SK-N-SH (cell line): ENCODE results near the gene GDPD2. TPM values are rescaled to one million over a fixed set of nuclear protein-coding genes. Genes with fewer than 3 reads are reported as not detected.

ENCODE experiments used
- CTCF ChIA-PET: fragments of 300-600, 350-600 bp; formaldehyde crosslinking; extraction: SDS; loops from one replicate; lab custom pipeline; 2021; lab: Yijun Ruan, JAX
- POLR2A ChIA-PET: fragments of 350-600 bp; sonication (Branson Sonifier 250); formaldehyde crosslinking; extraction: SDS; loops from one replicate; lab custom pipeline; 2020; ENCODE audit warnings: antibody characterized with exemption, inconsistent platforms; lab: Yijun Ruan, JAX
- DNase-seq: peaks from one replicate; pipeline ENCODE4 v3.0.0; 2012
- H2AFZ ChIP-seq: fragments of 200-600 bp; sonication (generic); 2 replicates; pipeline ENCODE4 v1.8.1; 2016; ENCODE audit warnings: antibody characterized with exemption, mild to moderate bottlenecking, low read depth
- H3F3A ChIP-seq: fragments of 200-600 bp; sonication (generic); replicated peaks from 2 replicates; pipeline ENCODE3; 2016; ENCODE audit warnings: antibody characterized with exemption, mild to moderate bottlenecking; ENCODE audit not compliant: insufficient read depth
- H3K27ac ChIP-seq, 2 experiments: fragments of 200-500 bp in 1 of 2; fragments of 200-600 bp in 1 of 2; sonication (Bioruptor generic) in 1 of 2; sonication (generic), shearing (Covaris generic) in 1 of 2; 2 replicates each; pipeline versions ENCODE4 v1.5.1 to v1.6.1; 2014 to 2016; ENCODE audit warnings: low read depth in 2 of 2, inconsistent platforms in 1 of 2, low read length in 1 of 2, mild to moderate bottlenecking in 1 of 2, mixed read lengths in 1 of 2
- H3K27me3 ChIP-seq: fragments of 200-600 bp; sonication (generic), shearing (Covaris generic); 2 replicates; pipeline ENCODE4 v1.6.1; 2016; ENCODE audit warnings: mixed run types; ENCODE audit not compliant: insufficient read depth
- H3K36me3 ChIP-seq, 2 experiments: fragments of 200-500 bp in 1 of 2; fragments of 200-600 bp in 1 of 2; sonication (Bioruptor generic) in 1 of 2; sonication (generic) in 1 of 2; replicated peaks in 1 of 2; 2 replicates each; pipeline versions ENCODE3 to v1.5.1; 2014 to 2016; ENCODE audit warnings: low read length in 1 of 2, mild to moderate bottlenecking in 1 of 2; ENCODE audit not compliant: insufficient read depth in 2 of 2, control insufficient read depth in 1 of 2
- H3K4me1 ChIP-seq, 2 experiments: fragments of 200-500 bp in 1 of 2; fragments of 200-600 bp in 1 of 2; sonication (Bioruptor generic) in 1 of 2; sonication (generic), shearing (Covaris generic) in 1 of 2; 2 replicates each; pipeline versions ENCODE4 v1.5.1 to v1.6.1; 2014 to 2016; ENCODE audit warnings: low read depth in 1 of 2, low read length in 1 of 2, mixed run types in 1 of 2; ENCODE audit not compliant: insufficient read depth in 2 of 2, control insufficient read depth in 1 of 2
- H3K4me2 ChIP-seq: fragments of 200-600 bp; sonication (generic), shearing (Covaris generic); 2 replicates; pipeline ENCODE4 v1.6.1; 2017; ENCODE audit warnings: mixed run types
- H3K4me3 ChIP-seq, 2 experiments: fragments of 200-500 bp in 1 of 2; fragments of 200-600 bp in 1 of 2; sonication (Bioruptor generic) in 1 of 2; sonication (generic), shearing (Covaris generic) in 1 of 2; 2 replicates each; pipeline versions ENCODE4 v1.5.1 to v1.8.1; 2014 to 2016; ENCODE audit warnings: low read depth in 2 of 2, inconsistent platforms in 1 of 2, low read length in 1 of 2, mild to moderate bottlenecking in 1 of 2, mixed read lengths in 1 of 2, moderate library complexity in 1 of 2
- H3K79me2 ChIP-seq: fragments of 200-600 bp; sonication (generic); 2 replicates; pipeline ENCODE4 v1.8.1; 2017; ENCODE audit warnings: mild to moderate bottlenecking; ENCODE audit not compliant: insufficient read depth
- H3K9ac ChIP-seq: fragments of 200-600 bp; sonication (generic); 2 replicates; pipeline ENCODE4 v1.6.1; 2017; ENCODE audit warnings: mixed run types
- H3K9me2 ChIP-seq: fragments of 200-600 bp; sonication (generic); 2 replicates; pipeline ENCODE4 v1.6.1; 2017; ENCODE audit warnings: mixed run types
- H3K9me3 ChIP-seq: fragments of 200-600 bp; sonication (generic); 2 replicates; pipeline ENCODE4 v1.6.1; 2017; ENCODE audit warnings: mixed run types, mild to moderate bottlenecking, moderate library complexity
- H4K20me1 ChIP-seq: fragments of 200-600 bp; sonication (generic); 2 replicates; pipeline ENCODE4 v1.6.1; 2017; ENCODE audit warnings: mild to moderate bottlenecking, mixed run types; ENCODE audit not compliant: insufficient read depth
- ELF1 ChIP-seq: IDR thresholded peaks from 2 replicates; pipeline ENCODE4 v1.4.0; 2012
- FOXJ3 ChIP-seq: sonication (generic); formaldehyde crosslinking; IDR thresholded peaks from 2 replicates; pipeline ENCODE4 v1.5.1; 2020; ENCODE audit warnings: mild to moderate bottlenecking, missing genetic modification reagents
- GABPA ChIP-seq: IDR thresholded peaks from 2 replicates; pipeline ENCODE4 v1.4.0; 2012; ENCODE audit warnings: low read depth, mild to moderate bottlenecking
- MEF2A ChIP-seq: IDR thresholded peaks from 2 replicates; pipeline ENCODE4 v1.4.0; 2012; ENCODE audit warnings: low read depth, borderline replicate concordance
- NFIC ChIP-seq: IDR thresholded peaks from 2 replicates; pipeline ENCODE4 v1.4.0; 2012; ENCODE audit warnings: borderline replicate concordance
- NRF1 ChIP-seq: IDR thresholded peaks from 2 replicates; pipeline ENCODE4 v1.6.1; 2012; ENCODE audit warnings: low read depth, mild to moderate bottlenecking, low read length
- POLR2AphosphoS5 ChIP-seq: IDR thresholded peaks from 2 replicates; pipeline ENCODE4 v1.6.1; 2012; ENCODE audit warnings: low read depth, low read length
- RCOR1 ChIP-seq: fragments of 150-350 bp; IDR thresholded peaks from 2 replicates; pipeline ENCODE4 v1.6.1; 2017; ENCODE audit warnings: antibody characterized with exemption, low read length
- REST ChIP-seq: IDR thresholded peaks from 2 replicates; pipeline ENCODE4 v1.6.1; 2012; ENCODE audit warnings: mild to moderate bottlenecking, low read depth, low read length, moderate library complexity
- RXRA ChIP-seq: IDR thresholded peaks from 2 replicates; pipeline ENCODE4 v1.4.0; 2012; ENCODE audit warnings: low read depth, mild to moderate bottlenecking, borderline replicate concordance
- SIN3A ChIP-seq: IDR thresholded peaks from 2 replicates; pipeline ENCODE4 v1.6.1; 2012; ENCODE audit warnings: low read depth, mild to moderate bottlenecking, low read length, moderate library complexity, borderline replicate concordance
- SMC3 ChIP-seq: IDR thresholded peaks from 2 replicates; pipeline ENCODE4 v1.6.1; 2012; ENCODE audit warnings: low read depth, low read length, improper control_type of control experiment
- TEAD4 ChIP-seq: IDR thresholded peaks from 2 replicates; pipeline ENCODE4 v1.4.0; 2012; ENCODE audit warnings: mild to moderate bottlenecking, borderline replicate concordance; ENCODE audit not compliant: insufficient read depth
- YY1 ChIP-seq: IDR thresholded peaks from 2 replicates; pipeline ENCODE4 v1.4.0; 2012; ENCODE audit warnings: low read depth, mild to moderate bottlenecking
- WGBS: methylation state at CpG from one replicate; pipeline ENCODE4 v1.1.6; 2017; ENCODE audit warnings: low lambda C conversion rate; 5-methylcytosine and 5-hydroxymethylcytosine counted together
- polyA plus RNA-seq, 3 experiments: library from polyadenylated mRNA; depleted of rRNA; stranded (reverse); fragments of >200 nt; gene quantifications; 2 replicates each; pipeline ENCODE4 v1.2.3, GENCODE V29; 2012

GDPD2 gene
- polyA plus RNA-seq, 1 of the 3 experiments (the other 2 are of a cell fraction), result 0.08 TPM

GRCh38 chrX:70466968-70467367 lies 43.9 kb downstream of the GDPD2 start:
- Histone ChIP-seq H3K4me3 (no peak overlapping the region), H3K27ac (no peak overlapping the region), H3K9ac (no peak overlapping the region), H3K36me3 (no peaks in the 10 kb centered on the region), H3K9me2 (no peaks in the 10 kb centered on the region), H3K9me3 (no peaks in the 10 kb centered on the region), H3K27me3 (no peaks in the 10 kb centered on the region), H3K4me1 (no peaks in the 10 kb centered on the region), H3K79me2 (peaks cover 13% of the 10 kb centered on the region), H2AFZ (no peak overlapping the region), H4K20me1 (no peaks in the 10 kb centered on the region), H3K4me2 (no peak overlapping the region), H3F3A (no peaks in the 10 kb centered on the region)
- no peak for DNase-seq
- POLR2A ChIA-PET, result no interaction called here
- TF ChIP-seq RCOR1 (no peak), YY1 (no peak), SIN3A (no peak), MEF2A (no peak), TEAD4 (no peak), SMC3 (no peak), NFIC (no peak), POLR2AphosphoS5 (no peak), NRF1 (no peak)
- CTCF ChIA-PET, result no interaction called here

GRCh38 chrX:70468709-70469108 lies 45.6 kb downstream of the GDPD2 start:
- Histone ChIP-seq H3K4me1 (no peaks in the 10 kb centered on the region), H4K20me1 (no peaks in the 10 kb centered on the region), H3F3A (no peaks in the 10 kb centered on the region)
- DNase-seq, result no peak
- TF ChIP-seq RXRA, result no peak
- TF ChIP-seq MEF2A, result no peak
- TF ChIP-seq TEAD4, result no peak
- no peak for TF ChIP-seq SIN3A
- no peak for TF ChIP-seq ELF1
- TF ChIP-seq NRF1, result no peak
- TF ChIP-seq, all 33 proteins: peak for 0
- H3K36me3 ChIP-seq, result no peaks in the 10 kb centered on the region
- peaks cover 8% of the 10 kb centered on the region for H3K79me2 ChIP-seq
- H3K9me2 ChIP-seq, result no peaks in the 10 kb centered on the region
- H2AFZ ChIP-seq, result no peak overlapping the region
- no peak overlapping the region for H3K4me2 ChIP-seq
- no peaks in the 10 kb centered on the region for H3K27me3 ChIP-seq
- ChIA-PET CTCF (no interaction called here), POLR2A (no interaction called here)
- 51% methylated on average over 1 of the region's 1 CpG for WGBS
- no peak overlapping the region for H3K4me3 ChIP-seq
- H3K9me3 ChIP-seq, result no peaks in the 10 kb centered on the region
- no peak overlapping the region for H3K9ac ChIP-seq
- no peak overlapping the region for H3K27ac ChIP-seq

- Histone ChIP-seq H3K9me2 (no peaks in the 10 kb centered on the region), H3K4me3 (no peak overlapping the region), H3K36me3 (no peaks in the 10 kb centered on the region), H3K27me3 (no peaks in the 10 kb centered on the region), H3K9me3 (no peaks in the 10 kb centered on the region), H4K20me1 (no peaks in the 10 kb centered on the region), H3K27ac (no peak overlapping the region), H3K4me2 (no peak overlapping the region), H2AFZ (no peak overlapping the region), H3F3A (no peaks in the 10 kb centered on the region), H3K9ac (no peak overlapping the region), H3K4me1 (no peaks in the 10 kb centered on the region), H3K79me2 (peaks cover 3% of the 10 kb centered on the region; the same call in 1 of the 2 replicates)
- DNase-seq, result no peak
- no peak for TF ChIP-seq GABPA
- no peak for TF ChIP-seq FOXJ3
- no peak for TF ChIP-seq REST
- 54% methylated on average over 3 of the region's 3 CpGs for WGBS
- ChIA-PET CTCF (no interaction called here), POLR2A (no interaction called here)
Observed at GRCh38 chrX:70470850-70471289, 47.8 kb downstream of the GDPD2 start.
